HUES6 (cell line): Measurements from ENCODE around the gene MRPL2.
A peak's percentile ranks its signal among the peaks of the same experiment; 100 is the strongest.
"Not testable (repeated sequence)": the region's sequence is repeated elsewhere in the genome, so short reads cannot be mapped to it uniquely, and the experiment has no call there.

Experiments
- H3K27ac ChIP-seq: 2 replicates; pipeline ENCODE4 v1.7.0; 2013; ENCODE audit warnings: low read depth, mild to moderate bottlenecking, low read length, inconsistent platforms
- H3K27me3 ChIP-seq: 2 replicates; pipeline ENCODE4 v1.6.1; 2013; ENCODE audit warnings: low read length; ENCODE audit not compliant: control insufficient read depth, insufficient read depth
- H3K36me3 ChIP-seq: 2 replicates; pipeline ENCODE4 v1.6.1; 2013; ENCODE audit warnings: low read length; ENCODE audit not compliant: control insufficient read depth, insufficient read depth
- H3K4me1 ChIP-seq: 2 replicates; pipeline ENCODE4 v1.6.1; 2013; ENCODE audit warnings: low read length; ENCODE audit not compliant: control insufficient read depth, insufficient read depth
- H3K4me3 ChIP-seq: 2 replicates; pipeline ENCODE4 v1.5.1; 2013; ENCODE audit warnings: low read depth, low read length
- H3K9ac ChIP-seq: one replicate; pipeline ENCODE4 v1.6.1; 2013; ENCODE audit warnings: mild to moderate bottlenecking, low read length
- H3K9me3 ChIP-seq: 2 replicates; pipeline ENCODE4 v1.6.1; 2013; ENCODE audit warnings: low read depth, low read length; ENCODE audit not compliant: control insufficient read depth, insufficient read depth

MRPL2 gene

DNA sequence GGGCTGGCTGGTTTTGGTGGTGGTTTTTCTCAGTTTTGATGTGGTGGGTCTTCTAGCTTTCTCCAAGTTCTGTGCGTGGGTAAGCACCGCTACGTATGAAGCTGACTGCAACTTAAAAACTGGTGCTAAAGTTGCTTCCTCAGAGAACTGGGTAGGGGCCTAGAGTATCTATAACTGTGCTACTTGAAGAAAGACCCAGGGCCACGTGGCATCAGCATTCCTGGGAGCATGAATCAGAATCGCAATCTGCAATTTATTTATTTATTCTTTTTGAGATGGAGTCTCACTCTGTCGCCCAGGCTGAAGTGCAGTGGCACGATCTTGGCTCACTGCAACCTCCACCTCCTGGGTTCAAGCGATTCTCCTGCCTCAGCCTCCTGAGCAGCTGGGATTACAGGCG, 22.7 kb upstream of the MRPL2 start:
- not testable (repeated sequence) for H3K27ac ChIP-seq, H3K9me3 ChIP-seq, H3K9ac ChIP-seq, H3K36me3 ChIP-seq, H3K27me3 ChIP-seq, H3K4me3 ChIP-seq
- peaks cover 38% of the 10 kb centered on the region for H3K4me1 ChIP-seq

DNA sequence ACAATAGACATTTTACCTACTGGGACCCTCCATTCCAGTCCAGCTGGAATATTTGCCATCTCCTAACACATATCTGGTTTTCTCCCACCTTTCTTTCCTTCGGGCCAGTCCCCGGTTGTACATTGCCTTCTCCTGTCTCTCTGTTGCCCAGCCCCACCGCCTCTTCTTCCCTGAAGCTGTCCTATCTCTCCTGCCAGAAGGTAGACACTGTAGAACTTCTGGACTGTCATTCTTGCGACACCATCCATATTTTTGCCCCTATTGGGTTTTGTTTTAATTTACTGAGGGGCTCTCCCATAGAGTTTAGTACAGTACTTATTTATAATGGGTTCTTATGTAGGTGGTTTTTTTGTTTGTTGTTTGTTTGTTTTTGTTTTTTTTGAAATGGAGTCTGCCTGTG, 21.8 kb upstream of the MRPL2 start:
- Histone ChIP-seq H3K27ac (no peak overlapping the region), H3K9me3 (no peaks in the 10 kb centered on the region), H3K27me3 (no peaks in the 10 kb centered on the region), H3K9ac (no peak overlapping the region), H3K36me3 (no peaks in the 10 kb centered on the region), H3K4me1 (peaks cover 34% of the 10 kb centered on the region), H3K4me3 (no peak overlapping the region)

DNA sequence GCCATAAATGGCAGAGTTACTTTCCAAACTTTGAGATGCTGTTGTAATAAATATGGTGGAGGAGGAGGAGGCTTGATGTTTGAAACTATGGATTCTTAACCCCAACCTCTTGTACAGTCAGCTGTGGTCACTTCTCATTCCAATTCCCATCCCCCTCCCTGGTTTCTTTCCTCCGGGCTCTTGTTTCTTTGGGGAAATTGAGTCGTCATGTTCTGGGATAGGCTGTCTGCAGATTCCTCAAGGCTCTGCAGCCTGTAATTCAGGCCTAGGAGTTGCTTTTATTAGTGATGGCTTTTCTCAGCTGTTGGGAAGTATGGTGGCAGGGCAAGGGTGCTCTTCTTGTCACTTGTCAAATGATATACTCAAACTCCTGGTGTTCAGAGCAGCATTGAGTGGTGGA, 19.5 kb upstream of the MRPL2 start:
- Histone ChIP-seq H3K36me3 (0 out of 2 replicates have a peak, but pooled peaks cover 5% of the 10 kb centered on the region), H3K4me1 (peaks cover 44% of the 10 kb centered on the region), H3K27me3 (no peaks in the 10 kb centered on the region), H3K9me3 (no peaks in the 10 kb centered on the region), H3K27ac (no peak overlapping the region), H3K9ac (peak overlapping the region; percentile 94), H3K4me3 (peak overlapping the region; percentile 98; the same call in 1 of the 2 replicates)

DNA sequence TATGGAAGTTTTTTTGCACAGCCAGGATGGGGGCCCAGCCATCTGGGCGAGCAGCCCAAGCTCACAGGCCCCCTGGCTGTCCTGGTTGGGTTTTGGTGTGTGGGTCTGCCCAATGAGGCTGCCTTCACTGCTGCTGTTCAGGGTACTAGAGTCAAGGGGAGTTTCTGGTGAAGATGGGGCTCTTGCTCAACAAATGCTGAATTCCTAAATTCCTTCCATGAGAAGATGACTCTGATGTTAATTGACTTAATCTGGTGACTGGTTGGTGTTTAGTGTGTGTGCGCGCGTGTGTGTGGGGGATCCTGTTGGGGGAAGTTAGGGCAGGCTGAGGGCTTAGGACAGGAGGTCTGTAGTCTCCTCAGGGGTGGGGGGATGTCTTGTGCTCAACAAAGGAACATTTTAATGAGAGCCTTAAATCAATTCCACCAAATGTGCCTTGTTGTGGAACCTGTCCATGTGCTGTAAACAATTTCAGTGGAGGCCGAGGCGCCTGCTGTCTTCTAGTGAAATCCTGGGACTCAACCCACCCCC, 18.8 kb upstream of the MRPL2 start:
- H3K27ac ChIP-seq, result peak overlapping the region; percentile 93; the same call in 1 of the 2 replicates
- H3K9ac ChIP-seq, result peak overlapping the region; percentile 94
- H3K36me3 ChIP-seq, result 0 out of 2 replicates have a peak, but pooled peaks cover 9% of the 10 kb centered on the region
- H3K9me3 ChIP-seq, result no peaks in the 10 kb centered on the region
- H3K4me1 ChIP-seq, result peaks cover 39% of the 10 kb centered on the region
- H3K27me3 ChIP-seq, result no peaks in the 10 kb centered on the region
- peak overlapping the region; percentile 98 for H3K4me3 ChIP-seq

DNA sequence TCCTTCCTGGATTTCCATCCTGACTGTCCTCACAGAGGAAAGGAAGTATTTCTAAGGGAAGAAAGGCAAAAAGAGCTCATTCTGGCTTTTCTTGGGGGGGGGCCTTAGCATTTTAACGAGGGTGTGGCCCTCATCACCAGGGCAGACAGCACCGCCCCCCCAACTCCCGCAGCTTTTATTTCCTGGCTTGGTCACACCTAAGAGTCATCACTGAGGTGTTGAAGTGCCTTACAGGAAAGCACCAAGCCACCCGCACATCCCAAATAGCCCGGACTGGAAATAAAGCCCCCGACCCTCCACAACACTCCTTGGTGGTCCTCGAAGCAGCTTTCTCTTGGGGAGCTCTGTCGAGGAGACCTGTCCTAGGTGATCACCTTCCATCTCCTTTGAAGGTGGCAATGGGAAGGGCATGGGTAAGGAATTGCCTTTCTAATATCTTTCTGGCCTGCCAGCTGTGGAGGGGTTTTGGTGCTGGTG, 18.1 kb upstream of the MRPL2 start:
- peaks cover 34% of the 10 kb centered on the region for H3K4me1 ChIP-seq
- peak overlapping the region; percentile 98 for H3K4me3 ChIP-seq
- H3K36me3 ChIP-seq, result peaks cover 13% of the 10 kb centered on the region; the same call in 1 of the 2 replicates
- H3K27ac ChIP-seq, result peak overlapping the region; percentile 93; the same call in 1 of the 2 replicates
- no peaks in the 10 kb centered on the region for H3K27me3 ChIP-seq
- H3K9me3 ChIP-seq, result no peaks in the 10 kb centered on the region
- peak overlapping the region; percentile 94 for H3K9ac ChIP-seq

DNA sequence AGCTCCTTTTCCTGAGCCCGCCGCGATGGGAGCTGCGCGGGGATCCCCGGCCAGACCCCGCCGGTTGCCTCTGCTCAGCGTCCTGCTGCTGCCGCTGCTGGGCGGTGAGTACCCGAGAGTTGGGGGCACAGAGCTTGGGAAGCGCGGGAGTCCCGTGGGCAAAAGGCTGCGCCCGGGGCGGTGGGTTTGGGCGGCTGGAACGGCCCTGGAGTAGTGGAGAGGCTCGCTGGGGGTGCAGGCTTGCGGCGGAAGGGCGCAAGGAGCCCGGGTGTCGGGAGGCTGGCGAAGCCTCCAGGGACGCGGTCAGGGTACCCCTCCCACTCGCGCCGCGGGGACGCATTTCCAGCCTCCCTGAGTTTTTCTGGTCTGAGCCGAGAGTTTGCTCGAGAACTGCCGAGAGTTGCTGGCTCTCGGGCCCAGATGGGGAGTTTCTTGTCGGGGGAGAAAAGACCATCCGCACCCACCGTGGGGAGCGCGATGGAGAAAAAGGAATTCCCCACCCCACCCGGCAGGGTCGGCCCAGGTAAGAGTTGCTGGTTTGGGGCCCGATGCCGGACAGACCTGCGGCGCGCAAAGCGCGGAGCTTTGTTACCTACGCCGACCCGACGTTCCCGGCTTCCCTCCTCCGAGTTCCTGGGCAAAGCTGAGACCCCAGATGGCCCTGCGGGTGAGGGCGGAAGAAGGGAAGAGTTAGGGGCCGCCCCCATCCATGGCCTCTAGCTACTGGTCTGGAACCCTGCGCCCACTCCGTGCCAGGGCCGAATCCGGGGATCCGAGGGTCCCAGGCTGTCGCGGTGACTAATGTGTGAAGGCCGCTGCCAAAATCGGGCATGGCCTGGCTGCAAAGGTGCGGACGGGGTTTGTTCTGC, 17.5 kb upstream of the MRPL2 start:
- peak overlapping the region; percentile 98 for H3K4me3 ChIP-seq
- peak overlapping the region; percentile 93 for H3K27ac ChIP-seq

DNA sequence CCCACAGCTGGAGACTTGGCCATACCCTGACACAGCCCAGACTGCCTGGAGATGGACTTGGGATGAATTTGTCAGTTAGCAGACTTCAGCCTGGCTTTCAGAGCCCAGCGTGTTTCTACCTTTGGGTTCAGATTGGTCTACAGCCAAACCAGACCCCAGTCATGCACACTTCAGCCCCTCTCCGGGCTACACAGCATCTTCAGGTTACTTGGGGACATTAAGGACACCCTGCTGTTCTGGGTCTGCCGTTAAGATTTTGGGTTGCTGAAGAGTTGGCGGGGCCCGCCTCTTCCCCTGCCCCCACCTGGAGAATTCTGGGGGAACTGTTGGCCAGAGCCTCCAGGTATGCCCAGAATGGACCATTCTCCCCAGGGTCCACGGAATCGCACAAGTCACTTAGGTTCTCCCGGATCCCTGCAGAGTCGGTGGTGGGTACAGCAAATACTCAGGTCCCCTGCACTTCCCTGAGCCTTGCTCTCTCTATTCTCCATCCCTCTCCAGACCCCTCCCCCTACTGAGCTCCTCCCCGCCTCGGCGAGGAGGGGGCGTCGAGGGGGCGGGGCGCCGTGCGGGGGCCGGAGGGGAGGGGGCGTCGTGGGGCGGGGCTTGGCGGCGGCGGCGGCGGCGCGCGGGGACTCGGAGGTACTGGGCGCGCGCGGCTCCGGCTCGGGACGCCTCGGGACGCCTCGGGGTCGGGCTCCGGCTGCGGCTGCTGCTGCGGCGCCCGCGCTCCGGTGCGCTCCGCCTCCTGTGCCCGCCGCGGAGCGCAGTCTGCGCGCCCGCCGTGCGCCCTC, 16.6 kb upstream of the MRPL2 start, which contains the start of gene PTK7:
TSS of gene PTK7 (plus strand) at position 645 of the 794 bp plus-strand sequence. CDS start 175 bp downstream, outside the sequence.
- peak within 1 kb of the TSS; percentile 94 for H3K9ac ChIP-seq
- H3K4me3 ChIP-seq, result peak within 1 kb of the TSS; percentile 98
- peaks cover 42% of the 10 kb centered on the region for H3K4me1 ChIP-seq
- H3K36me3 ChIP-seq, result peaks cover 13% of the 10 kb centered on the region; the same call in 1 of the 2 replicates
- H3K9me3 ChIP-seq, result no peaks in the 10 kb centered on the region
- no peaks in the 10 kb centered on the region for H3K27me3 ChIP-seq
- peak within 1 kb of the TSS; percentile 93 for H3K27ac ChIP-seq

More for the DNA sequence above, 17.5 kb upstream of the MRPL2 start:
- Histone ChIP-seq H3K9ac (peak overlapping the region; percentile 94), H3K27me3 (no peaks in the 10 kb centered on the region), H3K36me3 (peaks cover 13% of the 10 kb centered on the region; the same call in 1 of the 2 replicates), H3K9me3 (no peaks in the 10 kb centered on the region), H3K4me1 (peaks cover 38% of the 10 kb centered on the region)

DNA sequence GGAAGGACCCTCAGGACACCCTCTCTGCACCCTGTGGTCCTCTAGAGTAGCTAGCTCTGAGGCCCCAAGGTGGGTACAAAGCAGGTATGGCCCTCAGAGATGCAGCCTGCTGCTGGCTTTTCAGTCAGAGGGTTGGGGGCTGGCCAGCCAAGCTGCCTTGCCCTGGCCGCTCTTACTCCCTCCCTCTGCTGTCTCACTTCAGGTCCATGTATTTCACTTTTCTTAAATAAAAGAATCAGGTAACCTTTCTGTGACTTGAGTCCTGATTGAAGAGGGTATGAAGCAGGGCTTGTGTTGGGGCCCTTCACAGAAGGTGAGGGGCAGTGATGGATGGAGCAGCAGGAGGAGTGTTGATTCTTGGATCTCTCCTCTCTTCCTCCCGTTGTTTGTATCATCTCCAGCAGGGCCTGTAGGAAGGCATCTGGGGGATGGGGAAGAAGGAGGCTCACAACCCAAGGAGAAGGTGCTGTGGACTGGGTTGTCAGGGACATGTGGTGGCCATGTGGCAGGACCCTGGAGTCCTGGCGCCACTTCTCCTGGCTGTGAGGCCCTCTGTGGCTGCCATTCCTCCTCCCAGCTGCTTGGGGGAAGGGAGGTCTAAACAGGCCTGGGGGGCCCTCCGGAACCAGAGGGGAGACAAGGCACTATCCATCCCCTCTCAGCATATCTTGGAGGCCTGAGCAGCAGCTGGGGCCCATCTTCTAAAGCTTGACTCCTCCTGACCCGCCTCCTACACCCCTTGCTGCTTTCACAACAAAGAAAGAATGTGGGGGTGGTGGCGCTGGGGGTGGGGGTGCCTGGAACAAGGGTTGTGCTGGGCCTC, 15.8 kb upstream of the MRPL2 start:
- Histone ChIP-seq H3K27me3 (no peaks in the 10 kb centered on the region), H3K4me3 (peak overlapping the region; percentile 64), H3K9ac (peak overlapping the region; percentile 57), H3K36me3 (peaks cover 13% of the 10 kb centered on the region; the same call in 1 of the 2 replicates), H3K27ac (no peak overlapping the region; the same call in 1 of the 2 replicates), H3K9me3 (no peaks in the 10 kb centered on the region), H3K4me1 (peaks cover 44% of the 10 kb centered on the region)

DNA sequence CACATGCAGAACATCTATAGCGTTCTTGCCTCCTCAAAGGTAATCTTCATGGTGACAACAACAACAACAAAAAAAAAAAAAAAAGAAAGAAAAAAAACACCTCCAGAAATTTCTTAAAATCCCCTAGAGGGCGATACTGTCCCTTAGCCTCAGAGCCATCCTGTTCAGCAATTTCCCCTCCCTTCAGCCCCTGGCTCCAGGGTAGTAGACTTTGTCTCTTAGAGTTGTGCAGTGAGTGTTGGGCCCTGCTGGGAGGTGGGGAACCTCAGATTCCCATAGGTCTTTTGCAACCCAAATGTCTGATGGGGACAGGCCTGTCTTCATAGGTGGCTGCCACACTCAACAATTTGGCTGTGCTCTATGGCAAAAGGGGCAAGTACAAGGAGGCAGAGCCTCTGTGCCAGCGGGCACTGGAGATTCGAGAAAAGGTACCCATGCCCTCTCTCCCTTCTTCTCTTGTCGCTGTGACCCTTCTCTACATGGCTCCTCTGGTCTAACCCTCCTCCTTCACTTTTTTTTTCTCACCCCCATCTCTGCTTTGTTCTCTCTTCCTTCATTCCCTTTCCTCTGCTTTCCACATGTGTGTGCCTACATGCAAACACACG, 10.9 kb upstream of the MRPL2 start:
- Histone ChIP-seq H3K27ac (no peak overlapping the region), H3K9me3 (no peaks in the 10 kb centered on the region), H3K36me3 (peaks cover 27% of the 10 kb centered on the region), H3K4me3 (no peak overlapping the region), H3K9ac (no peak overlapping the region), H3K27me3 (no peaks in the 10 kb centered on the region), H3K4me1 (peaks cover 16% of the 10 kb centered on the region)

DNA sequence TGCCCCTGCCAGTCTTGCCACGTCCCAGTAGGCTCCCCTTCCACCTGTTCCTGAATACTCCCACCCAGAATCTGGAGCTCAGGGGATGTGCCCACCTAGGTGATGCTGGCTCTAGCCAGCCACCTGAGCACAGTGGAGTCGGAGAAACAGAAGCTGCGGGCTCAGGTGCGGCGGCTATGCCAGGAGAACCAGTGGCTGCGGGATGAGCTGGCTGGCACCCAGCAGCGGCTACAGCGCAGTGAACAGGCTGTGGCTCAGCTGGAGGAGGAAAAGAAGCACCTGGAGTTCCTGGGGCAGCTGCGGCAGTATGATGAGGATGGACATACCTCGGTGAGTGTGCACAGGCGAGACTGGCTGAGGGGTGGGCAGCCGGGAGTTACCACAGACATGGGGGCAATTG, 3.6 kb upstream of the MRPL2 start:
- Histone ChIP-seq H3K9me3 (no peaks in the 10 kb centered on the region), H3K9ac (no peak overlapping the region), H3K4me1 (peaks cover 5% of the 10 kb centered on the region; the same call in 1 of the 2 replicates), H3K36me3 (peaks cover 33% of the 10 kb centered on the region), H3K27me3 (no peaks in the 10 kb centered on the region), H3K27ac (no peak overlapping the region), H3K4me3 (no peak overlapping the region)
